HCT116 (cell line): ENCODE data around the gene COL16A1. TPM values are rescaled to one million over a fixed set of nuclear protein-coding genes. Genes with fewer than 3 reads are reported as not detected.

ENCODE experiments used
- ATAC-seq: fragments of 200-7000 bp; cut with Tn5 transposase; 2 replicates; pipeline ENCODE4 v1.9.1; 2020; ENCODE audit warnings: mild to moderate bottlenecking, moderate library complexity
- BruUV-seq: library from RNA; stranded (reverse); fragments of 400-500 nt; replicated peaks from 2 replicates; lab custom pipeline; 2021; lab: Mats Ljungman, UMichigan
- CTCF ChIA-PET: fragments of 300-600 bp; sonication (Branson Sonifier 250); formaldehyde crosslinking; loops from one replicate; lab custom pipeline; 2021; ENCODE audit warnings: antibody characterized with exemption; lab: Charles Lee
- POLR2A ChIA-PET: fragments of 300-600, 350-600 bp; sonication (Branson Sonifier 250); formaldehyde crosslinking; loops from one replicate; lab custom pipeline; 2021; ENCODE audit warnings: antibody characterized with exemption; lab: Charles Lee
- RAD21 ChIA-PET, 2 experiments: fragments of 300-600 bp; sonication (Branson Sonifier 250); formaldehyde crosslinking; loops; one replicate each; lab custom pipeline; 2023; ENCODE audit warnings: low total read pairs in 2 of 2; ENCODE audit not compliant: uncharacterized antibody in 2 of 2, unreplicated experiment in 2 of 2, low non-redundant PET in 1 of 2; lab: Charles Lee
- DNase-seq: peaks from one replicate; pipeline ENCODE4 v3.0.0-alpha.2; 2010; ENCODE audit warnings: low read depth, low spot score
- H2AFZ ChIP-seq: fragments of 200-600 bp; shearing (Covaris generic), sonication (generic); 2 replicates; pipeline ENCODE4 v1.6.1; 2017; ENCODE audit warnings: low read depth, mixed run types, mixed read lengths, antibody characterized with exemption, low read length; ENCODE audit not compliant: poor library complexity, severe bottlenecking
- H3K27ac ChIP-seq: 2 replicates; pipeline ENCODE4 v1.5.1; 2012; ENCODE audit warnings: low read depth, low read length
- H3K27me3 ChIP-seq: fragments of 200-600 bp; sonication (generic); 2 replicates; pipeline ENCODE4 v1.6.1; 2016; ENCODE audit warnings: mixed run types, low read length, mixed read lengths; ENCODE audit not compliant: insufficient read depth
- H3K36me3 ChIP-seq, 2 experiments: fragments of 200-500 bp in 1 of 2; fragments of 200-600 bp in 1 of 2; sonication (Bioruptor generic) in 1 of 2; sonication (generic) in 1 of 2; 2 replicates each; pipeline versions ENCODE4 v1.5.1 to v1.6.1; 2014 to 2016; ENCODE audit warnings: low read length in 2 of 2, inconsistent platforms in 1 of 2, mixed read lengths in 1 of 2, mixed run types in 1 of 2; ENCODE audit not compliant: insufficient read depth in 2 of 2, control insufficient read depth in 1 of 2
- H3K4me1 ChIP-seq, 2 experiments: fragments of 200-600 bp in 1 of 2; sonication (generic) in 1 of 2; 2 replicates each; pipeline versions ENCODE4 v1.5.1 to v1.6.1; 2012 to 2017; ENCODE audit warnings: low read length in 2 of 2, inconsistent platforms in 1 of 2, mild to moderate bottlenecking in 1 of 2, mixed read lengths in 1 of 2, mixed run types in 1 of 2, moderate library complexity in 1 of 2; ENCODE audit not compliant: insufficient read depth in 2 of 2, control insufficient read depth in 1 of 2
- H3K4me2 ChIP-seq: fragments of 200-600 bp; sonication (generic); 2 replicates; pipeline ENCODE4 v1.6.1; 2017; ENCODE audit warnings: mixed run types, low read length, mixed read lengths
- H3K4me3 ChIP-seq, 2 experiments: fragments of 200-600 bp in 1 of 2; sonication (generic) in 1 of 2; replicated peaks in 1 of 2; 2 replicates each; pipeline ENCODE4 v1.5.1; 2011 to 2016; ENCODE audit warnings: low read length in 2 of 2, control low read depth in 1 of 2, low read depth in 1 of 2, mild to moderate bottlenecking in 1 of 2, mixed read lengths in 1 of 2, mixed run types in 1 of 2
- H3K79me2 ChIP-seq: fragments of 200-600 bp; sonication (generic); 2 replicates; pipeline ENCODE4 v1.6.1; 2017; ENCODE audit warnings: mild to moderate bottlenecking, mixed run types, low read length, moderate library complexity, mixed read lengths; ENCODE audit not compliant: insufficient read depth
- H3K9ac ChIP-seq: fragments of 200-600 bp; sonication (generic); 2 replicates; pipeline ENCODE4 v1.6.1; 2016; ENCODE audit warnings: low read length, mixed read lengths
- H3K9me2 ChIP-seq: fragments of 200-600 bp; sonication (generic), shearing (Covaris generic); 2 replicates; pipeline ENCODE4 v1.6.1; 2017; ENCODE audit warnings: mixed run types, mild to moderate bottlenecking, moderate library complexity; ENCODE audit not compliant: insufficient read depth
- H3K9me3 ChIP-seq, 2 experiments: fragments of 200-500 bp in 1 of 2; fragments of 200-600 bp in 1 of 2; sonication (Bioruptor generic) in 1 of 2; sonication (generic) in 1 of 2; 2 replicates each; pipeline ENCODE4 v1.6.1; 2014 to 2017; ENCODE audit warnings: low read length in 2 of 2, mixed read lengths in 2 of 2, inconsistent platforms in 1 of 2, low read depth in 1 of 2, mild to moderate bottlenecking in 1 of 2, mixed run types in 1 of 2, moderate library complexity in 1 of 2; ENCODE audit not compliant: control insufficient read depth in 1 of 2, insufficient read depth in 1 of 2
- H4K20me1 ChIP-seq: fragments of 200-600 bp; sonication (generic), shearing (Covaris generic); 2 replicates; pipeline ENCODE4 v1.6.1; 2017; ENCODE audit warnings: mixed run types, mild to moderate bottlenecking, moderate library complexity; ENCODE audit not compliant: insufficient read depth
- ATF3 ChIP-seq: IDR thresholded peaks from 2 replicates; pipeline ENCODE4 v1.6.1; 2012
- CBX3 ChIP-seq: IDR thresholded peaks from 2 replicates; pipeline ENCODE4 v1.6.1; 2012; ENCODE audit warnings: low read depth
- CEBPB ChIP-seq: IDR thresholded peaks from 2 replicates; pipeline ENCODE4 v1.6.1; 2012; ENCODE audit warnings: low read depth
- CTCF ChIP-seq, 3 experiments: fragments of 200-600 bp in 1 of 3; sonication (generic) in 1 of 3; IDR thresholded peaks in 2 of 3; conservative IDR thresholded peaks in 1 of 3; 2 replicates each; pipeline ENCODE4 v1.5.1; 2012 to 2017; ENCODE audit warnings: low read depth in 2 of 3, low read length in 2 of 3, antibody characterized with exemption in 1 of 3, borderline replicate concordance in 1 of 3, control low read depth in 1 of 3, mild to moderate bottlenecking in 1 of 3, mixed read lengths in 1 of 3, mixed run types in 1 of 3, moderate library complexity in 1 of 3; ENCODE audit not compliant: insufficient read depth in 1 of 3
- EGR1 ChIP-seq: IDR thresholded peaks from 2 replicates; pipeline ENCODE4 v1.6.1; 2012; ENCODE audit warnings: low read depth
- EZH2 ChIP-seq: fragments of 200-600 bp; sonication (generic); IDR thresholded peaks from 2 replicates; pipeline ENCODE4 v1.6.1; 2017; ENCODE audit warnings: antibody characterized with exemption, mixed run types
- FOSL1 ChIP-seq: IDR thresholded peaks from 2 replicates; pipeline ENCODE4 v1.6.1; 2012; ENCODE audit warnings: low read depth
- POLR2A ChIP-seq: IDR thresholded peaks from 2 replicates; pipeline ENCODE4 v1.7.0; 2011; ENCODE audit warnings: borderline replicate concordance; ENCODE audit not compliant: insufficient read depth, insufficient read length; ENCODE audit errors: extremely low read depth
- RAD21 ChIP-seq: IDR thresholded peaks from 2 replicates; pipeline ENCODE4 v1.6.1; 2012; ENCODE audit warnings: low read depth, mild to moderate bottlenecking
- REST ChIP-seq: IDR thresholded peaks from 2 replicates; pipeline ENCODE4 v1.6.1; 2012; ENCODE audit warnings: low read depth
- SRF ChIP-seq: IDR thresholded peaks from 2 replicates; pipeline ENCODE4 v1.6.1; 2012; ENCODE audit warnings: low read depth
- TCF7L2 ChIP-seq: IDR thresholded peaks from 2 replicates; pipeline ENCODE4 v1.7.0; 2011; ENCODE audit warnings: borderline replicate concordance, inconsistent platforms; ENCODE audit not compliant: insufficient read depth, insufficient read length; ENCODE audit errors: extremely low read depth
- YY1 ChIP-seq: IDR thresholded peaks from 2 replicates; pipeline ENCODE4 v1.6.1; 2011; ENCODE audit warnings: low read length, low read depth, moderate library complexity, mild to moderate bottlenecking; ENCODE audit not compliant: insufficient replicate concordance; ENCODE audit errors: extremely low read depth
- ZBTB33 ChIP-seq: IDR thresholded peaks from 2 replicates; pipeline ENCODE4 v1.6.1; 2011; ENCODE audit warnings: mild to moderate bottlenecking, low read length, moderate library complexity; ENCODE audit not compliant: insufficient replicate concordance; ENCODE audit errors: extremely low read depth
- ZFX ChIP-seq: fragments of 450-650 bp; IDR thresholded peaks from 2 replicates; pipeline ENCODE4 v1.6.1; 2017
- ZNF274 ChIP-seq: fragments of 200-500 bp; sonication (Bioruptor generic); IDR thresholded peaks from 2 replicates; pipeline ENCODE4 v1.6.1; 2014; ENCODE audit warnings: mild to moderate bottlenecking, low read depth, low read length, inconsistent platforms
- intact Hi-C: fragments of 100-400 bp; cut with micrococcal nuclease; formaldehyde crosslinking; loops from 2 replicates; pipeline ENCODE4 v1.10.0; 2022
- total RNA-seq: library from RNA; stranded (reverse); gene quantifications from one replicate; pipeline ENCODE4 v1.2.1, GENCODE V29; 2021; ENCODE audit not compliant: unreplicated experiment

The COL16A1 gene
- total RNA-seq, 1 experiment from 2014 or later: 2.2 TPM

- TF ChIP-seq REST (no peak), EGR1 (no peak)
- TF ChIP-seq, all 23 proteins: peak for 0
Measured at GRCh38 chr1:31653717-31654473, 49.9 kb downstream of the COL16A1 start (continued).

- H3K36me3 ChIP-seq: no peaks in the 10 kb centered on the region
- H2AFZ ChIP-seq: no peak overlapping the region
- no peak overlapping the region for H3K27ac ChIP-seq
- no peak overlapping the region for H3K9ac ChIP-seq
- POLR2A ChIA-PET: no interaction called here
- H3K4me3 ChIP-seq: no peak overlapping the region
- H3K9me3 ChIP-seq: no peaks in the 10 kb centered on the region
- no peak for ATAC-seq
- TF ChIP-seq CTCF (IDR thresholded peaks at IDR 0.05 in 2 of 3, conservative IDR thresholded peaks at IDR 0.05 in 1 of 3; ENCODE audit: borderline replicate concordance in 1 of 3, insufficient read depth in 1 of 3, low read depth in 2 of 3, low read length in 2 of 3) (no peak), ZBTB33 (no peak), CEBPB (no peak), ZFX (no peak), RAD21 (no peak), ATF3 (no peak), EZH2 (no peak), TCF7L2 (no peak), ZNF274 (no peak), FOSL1 (no peak), SRF (no peak), POLR2A (no peak), YY1 (no peak), CBX3 (no peak)
- TF ChIP-seq, all 23 proteins: peak for 0
- ChIA-PET RAD21 (no interaction called here), CTCF (no interaction called here)
- H3K9me2 ChIP-seq: no peaks in the 10 kb centered on the region
- no peak for DNase-seq
- no peak overlapping the region for H3K4me2 ChIP-seq
- intact Hi-C loops: no loop called here
- H3K4me1 ChIP-seq: no peaks in the 10 kb centered on the region
- H3K79me2 ChIP-seq: no peaks in the 10 kb centered on the region
- no peaks in the 10 kb centered on the region for H4K20me1 ChIP-seq
- no TSS peak for BruUV-seq
- no peaks in the 10 kb centered on the region for H3K27me3 ChIP-seq
Measured at GRCh38 chr1:31652891-31653499, 50.8 kb downstream of the COL16A1 start.
